Stimulated activated CD8-positive, alpha-beta memory T cell treated with anti-CD3 and anti-CD28 coated beads, Interleukin-2, amount 100 ng/mL, for 1 hour (primary cell): ENCODE measurements around the gene OAF.
"Not testable (repeated sequence)": the region's sequence is repeated elsewhere in the genome, so short reads cannot be mapped to it uniquely, and the experiment has no call there.

ENCODE experiments used
- DNase-seq, 2 donors: peaks; one replicate each; pipeline ENCODE4 v3.0.0-alpha.2; 2020; ENCODE audit warnings: low read depth in 2 of 2

OAF gene

DNA sequence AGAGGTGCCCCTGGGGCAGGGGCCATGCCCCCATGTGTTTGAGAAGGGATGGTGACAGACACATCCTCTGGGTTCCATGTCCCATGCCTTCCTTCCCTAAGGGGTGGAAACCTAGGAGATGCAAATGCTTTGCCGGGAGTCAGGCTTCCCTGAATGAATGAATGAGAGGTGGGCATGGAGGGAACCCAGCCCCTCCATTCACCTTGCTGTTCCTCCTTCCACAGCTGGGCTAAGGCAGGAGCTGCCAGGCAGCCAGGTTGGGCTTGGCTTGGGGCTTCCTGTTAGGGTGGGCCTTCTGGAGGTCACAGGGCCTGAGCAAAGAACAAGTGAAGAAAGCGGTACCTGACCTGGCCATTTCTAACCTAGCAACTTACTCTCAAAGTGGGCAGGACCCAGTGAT is 30.0 kb downstream of the OAF start:
- no peak for DNase-seq

- no peak for DNase-seq
These were observed 30.4 kb downstream of the OAF start for GRCh38 chr11:120241277-120241676.

- DNase-seq = no peak
These were observed 32.4 kb downstream of the OAF start for GRCh38 chr11:120243221-120243620.

GRCh38 chr11:120244476-120245365 is 33.9 kb downstream of the OAF start:
- no peak for DNase-seq

DNA sequence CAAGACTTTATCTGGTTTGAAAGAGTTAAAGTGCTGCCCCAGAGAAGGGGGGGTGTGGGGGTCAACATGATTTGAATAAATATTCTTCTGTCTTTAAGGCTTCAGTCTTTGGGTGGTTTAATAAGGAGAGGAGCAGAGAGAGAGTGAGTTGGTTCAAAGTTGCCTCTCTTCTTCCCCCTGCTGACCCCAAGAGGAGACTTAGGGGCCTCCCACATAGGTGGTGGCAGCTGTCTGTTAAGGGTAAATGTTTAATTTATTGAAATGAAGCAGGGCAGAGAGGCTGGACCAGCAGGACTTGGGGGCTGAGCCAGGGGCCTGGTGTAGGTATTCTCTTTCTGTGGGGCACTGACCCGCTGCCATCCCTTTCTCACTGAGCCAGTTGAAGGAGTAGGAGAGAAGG is 34.6 kb downstream of the OAF start:
- no peak for DNase-seq

- no peak for DNase-seq
These were observed 37.9 kb downstream of the OAF start for GRCh38 chr11:120248551-120249278.

- DNase-seq = no peak
These were observed 38.7 kb downstream of the OAF start for GRCh38 chr11:120249279-120250262.

DNA sequence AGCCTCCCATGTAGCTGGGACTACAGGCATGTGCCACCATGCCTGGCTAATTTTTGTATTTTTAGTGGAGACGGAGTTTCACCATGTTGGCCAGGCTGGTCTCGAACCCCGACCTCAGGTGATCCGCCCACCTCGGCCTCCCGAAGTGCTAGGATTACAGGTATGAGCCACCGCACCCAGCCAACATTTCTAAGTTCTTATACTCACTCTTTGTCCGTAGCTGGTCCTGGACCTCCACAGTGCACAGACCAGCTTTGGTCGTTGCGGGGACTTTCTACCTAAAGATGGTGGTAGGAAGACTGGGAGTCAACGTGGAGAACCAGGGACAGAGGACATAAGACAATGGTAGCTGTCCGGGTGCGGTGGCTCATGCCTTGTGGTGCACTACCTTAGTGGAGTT is 42.5 kb downstream of the OAF start:
- not testable (repeated sequence) for DNase-seq

DNA sequence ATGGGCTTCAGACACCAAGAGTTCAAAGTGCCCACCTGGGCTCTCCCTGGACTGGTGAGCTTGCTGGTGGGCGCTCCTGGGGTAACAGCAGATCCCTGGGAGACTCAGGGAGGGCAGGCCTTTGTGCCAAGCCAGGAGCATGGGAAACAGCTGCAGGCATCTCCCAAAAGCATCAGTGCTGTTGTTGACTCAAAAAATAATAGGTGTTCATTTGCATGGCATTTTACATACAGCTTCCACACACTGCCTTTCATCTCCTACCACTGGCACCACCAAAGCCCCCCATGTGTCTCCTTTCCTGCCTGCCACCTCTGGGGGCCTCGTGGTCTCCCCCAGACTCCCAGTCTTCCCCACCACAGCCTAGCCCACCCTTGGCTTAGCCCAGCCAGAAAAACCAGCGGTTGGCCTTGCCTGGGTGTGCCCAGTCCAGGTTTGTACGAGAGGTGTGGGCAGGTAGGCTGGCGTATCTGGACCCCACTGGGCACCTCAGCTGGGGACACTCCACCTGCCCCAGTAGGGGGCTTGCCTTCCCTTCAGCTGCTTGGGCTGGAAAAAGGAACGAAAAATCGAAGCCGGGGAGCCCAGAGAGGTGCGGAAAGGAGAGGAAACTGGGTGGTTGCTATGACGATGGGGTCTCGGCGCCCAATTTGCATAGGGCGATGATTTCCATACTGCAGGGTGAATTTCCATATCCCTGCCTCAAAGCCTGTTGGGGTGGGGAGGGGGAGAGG is 44.1 kb downstream of the OAF start:
- DNase-seq = no peak

- DNase-seq = no peak
These were observed 44.7 kb downstream of the OAF start for GRCh38 chr11:120255519-120255866.

GRCh38 chr11:120256178-120256577 is 45.3 kb downstream of the OAF start:
- no peak for DNase-seq

DNA sequence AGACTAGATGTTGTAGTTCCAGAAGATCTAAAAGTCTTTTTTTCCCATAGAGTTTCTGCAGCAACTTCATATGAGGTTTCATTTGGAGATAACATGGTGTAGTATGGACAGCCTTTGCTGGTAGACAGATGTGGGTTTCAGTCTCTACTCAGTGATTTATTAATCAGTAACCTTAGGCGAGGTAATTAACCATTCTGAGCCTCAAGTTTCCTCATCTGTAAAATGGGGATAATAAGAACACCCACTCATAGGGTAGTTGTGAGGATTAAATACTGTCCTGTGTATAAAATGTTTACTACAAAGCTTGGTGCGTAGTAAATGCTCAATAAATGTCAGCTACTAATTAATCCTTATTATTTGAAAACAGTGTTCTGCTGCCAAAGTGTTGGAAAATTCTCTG is 45.9 kb downstream of the OAF start:
- no peak for DNase-seq

DNA sequence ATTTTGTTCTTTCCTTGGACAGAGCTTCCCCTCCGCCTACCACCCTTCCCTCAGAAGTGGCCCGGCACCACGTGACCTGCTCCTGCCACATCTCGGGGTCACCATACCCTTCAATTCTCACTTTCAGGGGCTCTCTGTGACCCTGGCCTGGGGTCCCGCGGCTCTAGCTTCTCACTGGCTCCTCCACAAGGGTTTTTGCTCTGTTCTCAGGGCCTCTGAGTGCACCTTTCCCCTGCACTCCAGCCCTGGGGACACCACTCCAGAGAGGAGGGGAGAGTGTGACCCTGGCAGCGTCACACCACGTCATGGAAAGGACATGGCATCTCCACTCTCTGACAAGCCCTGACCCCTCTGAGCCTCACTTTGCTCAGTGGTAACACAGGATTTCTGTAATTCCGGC is 46.5 kb downstream of the OAF start:
- DNase-seq = no peak

DNA sequence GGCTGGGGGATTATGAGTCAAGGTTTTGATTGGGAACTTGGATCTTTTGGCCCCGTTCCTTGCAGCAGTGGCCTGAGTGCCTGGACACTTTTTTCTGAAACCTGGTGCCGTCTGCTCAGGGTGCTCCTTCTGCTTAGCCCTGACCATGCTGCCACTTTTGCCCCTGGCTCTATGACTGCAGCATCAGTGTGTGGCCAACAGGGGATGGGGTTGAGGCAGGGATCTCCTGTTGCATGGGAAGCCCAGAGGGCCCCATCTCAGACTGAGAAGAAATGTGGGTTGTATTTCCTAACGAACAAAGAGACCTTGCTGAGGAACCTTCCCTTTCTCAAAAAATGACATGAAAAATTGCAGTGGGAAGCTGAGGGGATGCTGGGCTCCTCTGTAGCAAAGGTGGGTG is 47.8 kb downstream of the OAF start:
- no peak for DNase-seq

DNA sequence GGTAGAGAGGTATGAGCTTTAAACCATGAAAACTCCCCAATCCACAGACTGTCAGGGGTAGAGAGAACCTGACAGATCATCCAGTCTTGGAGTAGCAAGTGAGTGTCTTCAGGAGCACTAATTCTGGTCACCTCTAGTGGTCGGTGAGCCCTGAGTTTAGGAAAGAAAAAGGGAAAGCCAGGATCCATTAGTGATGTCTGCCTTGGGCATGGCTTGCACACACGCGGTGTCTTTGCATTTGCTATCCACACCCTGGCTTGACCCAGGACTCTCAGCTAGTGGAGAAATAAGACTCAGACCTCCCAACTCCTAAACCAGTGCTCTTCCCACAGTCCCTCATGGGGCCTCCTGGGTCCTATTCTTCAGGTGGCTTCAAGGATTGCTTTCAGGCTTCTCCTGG is 48.4 kb downstream of the OAF start:
- DNase-seq = no peak

DNA sequence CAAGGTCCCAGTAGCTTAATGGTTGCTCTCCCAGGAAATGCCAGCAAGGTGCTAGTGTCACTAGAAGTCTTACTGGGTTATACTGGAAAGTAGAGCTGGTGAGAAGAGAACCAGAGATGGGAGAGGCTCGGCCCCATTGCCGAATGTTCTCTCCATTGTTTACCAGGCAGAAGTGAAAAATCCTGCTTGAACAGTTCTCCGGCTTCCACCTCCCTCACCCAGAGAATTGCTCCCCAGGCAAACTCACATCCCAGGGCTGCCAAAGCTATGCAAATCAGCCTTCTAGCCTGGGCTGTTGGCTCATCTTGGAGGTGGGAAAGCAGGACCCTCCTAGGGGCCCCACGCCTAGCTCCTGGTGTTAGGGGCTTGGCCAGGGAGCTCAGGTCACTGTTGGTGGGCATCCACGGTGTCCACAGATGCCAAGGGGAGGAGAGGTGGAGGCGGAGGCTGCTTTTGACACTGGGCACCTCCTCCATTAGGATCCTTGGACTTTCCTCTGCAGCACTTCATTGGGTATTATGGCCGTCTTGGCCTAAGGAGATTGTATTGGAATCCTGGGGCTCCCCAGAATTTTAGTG is 49.2 kb downstream of the OAF start:
- no peak for DNase-seq

GRCh38 chr11:120260616-120261015 is 49.8 kb downstream of the OAF start:
- no peak for DNase-seq

- DNase-seq = no peak
These were observed 50.5 kb downstream of the OAF start for GRCh38 chr11:120261321-120261720.

GRCh38 chr11:120261931-120262330 is 51.1 kb downstream of the OAF start:
- DNase-seq = no peak

DNA sequence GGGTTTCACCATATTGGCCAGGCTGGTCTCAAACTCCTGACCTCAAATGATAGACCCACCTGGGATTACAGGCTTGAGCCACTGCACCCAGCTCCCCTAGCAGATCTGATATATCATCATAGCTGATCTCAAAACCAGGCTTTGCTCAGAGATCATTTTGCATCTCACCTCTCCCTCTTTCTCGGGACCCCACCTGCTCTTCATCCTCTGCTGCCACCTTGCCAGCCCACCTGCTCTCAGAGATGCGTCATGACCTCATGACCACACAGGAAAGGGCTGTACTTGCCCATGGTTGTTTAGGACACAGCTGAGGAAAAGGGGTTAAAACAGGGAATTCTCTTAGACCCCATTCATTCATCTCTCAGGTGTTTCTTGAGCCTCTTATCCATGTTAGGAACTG is 56.5 kb downstream of the OAF start:
- no peak for DNase-seq

DNA sequence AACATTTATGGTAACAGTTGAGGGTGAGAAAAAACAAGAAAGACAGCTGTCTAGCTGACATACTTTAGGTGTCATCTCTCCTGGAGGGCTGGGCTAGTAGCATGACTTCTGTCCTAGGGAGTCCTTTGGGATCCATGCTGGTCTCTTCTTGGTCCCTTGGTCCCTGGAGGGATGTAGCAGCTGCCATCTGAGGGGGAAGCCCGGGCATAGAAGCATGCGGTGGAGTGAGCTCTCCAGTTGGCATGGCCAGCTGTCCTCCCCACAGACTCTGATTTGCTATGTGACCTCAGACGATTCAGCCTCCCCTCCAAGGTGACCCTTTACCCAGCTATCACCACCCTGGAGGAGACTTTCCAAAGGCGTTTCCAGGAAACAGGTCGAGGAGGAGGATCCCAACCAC is 57.9 kb downstream of the OAF start:
- no peak for DNase-seq
